GM18517 (cell line): ENCODE results near the gene NR3C2.

Source experiments
- ATAC-seq: cut with Tn5 transposase; IDR thresholded peaks from one replicate; pipeline ENCODE4 v1.9.1; 2021; ENCODE audit warnings: mild to moderate bottlenecking, moderate library complexity; ENCODE audit not compliant: unreplicated experiment

Gene NR3C2

DNA sequence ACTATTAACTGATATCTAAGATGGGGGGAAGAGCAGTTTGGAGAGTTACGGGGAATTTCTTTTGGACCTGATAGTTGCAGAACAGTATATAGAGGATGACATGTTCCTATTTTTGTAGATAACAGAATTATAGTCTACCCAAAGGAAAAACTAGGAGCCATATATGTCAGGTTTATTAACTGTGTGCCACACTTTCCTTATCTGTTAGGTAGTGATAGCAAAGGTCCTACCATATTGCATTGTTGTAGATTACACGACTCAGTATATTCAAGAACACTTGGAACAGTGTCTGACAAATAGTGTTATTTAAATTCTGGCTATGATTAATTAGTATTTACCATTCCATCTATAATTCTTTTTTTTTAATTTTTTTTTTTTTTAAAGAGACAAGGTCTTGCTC is 175.3 kb downstream of the NR3C2 start:
- no peak for ATAC-seq

DNA sequence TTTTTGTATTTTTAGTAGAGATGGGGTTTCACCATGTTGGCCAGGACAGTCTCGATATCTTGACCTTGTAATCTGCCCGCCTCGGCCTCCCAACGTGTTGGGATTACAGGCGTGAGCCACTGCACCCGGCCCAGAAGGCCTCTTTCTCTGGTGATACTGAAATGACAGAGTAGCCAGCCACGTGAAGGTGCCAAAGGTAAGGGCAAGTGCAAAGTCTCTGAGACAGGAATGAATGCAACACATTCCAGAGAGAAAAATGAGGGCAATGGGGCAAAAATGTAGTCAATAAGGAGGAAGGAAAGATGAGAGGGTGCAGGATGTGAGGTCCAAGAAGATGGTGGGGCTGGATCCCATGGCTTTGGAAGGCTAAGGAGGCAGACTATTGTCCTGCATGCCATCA is 176.0 kb downstream of the NR3C2 start:
- no peak for ATAC-seq

- no peak for ATAC-seq
Measured at GRCh38 chr4:148265627-148266026, 176.6 kb downstream of the NR3C2 start.

GRCh38 chr4:148263802-148264201 is 178.4 kb downstream of the NR3C2 start:
- ATAC-seq: no peak

DNA sequence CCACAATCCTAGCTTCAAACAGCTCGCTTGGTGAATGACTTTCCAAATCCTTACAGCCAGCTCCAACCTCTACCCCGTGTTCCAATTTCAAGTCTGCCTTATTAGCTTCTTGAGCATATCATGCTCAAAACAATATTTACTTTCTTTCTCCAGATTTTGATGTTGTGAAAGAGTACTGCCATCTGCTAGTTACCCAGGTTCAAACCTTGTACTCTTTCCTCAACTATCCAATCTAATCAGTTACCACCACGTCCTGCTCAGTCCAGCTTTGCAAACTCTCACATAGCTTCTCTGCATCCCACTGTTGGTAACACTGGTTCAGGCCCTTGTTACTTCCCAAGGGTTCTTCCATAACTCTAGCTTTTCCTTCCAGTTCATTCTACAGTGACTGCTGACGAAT is 179.1 kb downstream of the NR3C2 start:
- ATAC-seq: no peak

DNA sequence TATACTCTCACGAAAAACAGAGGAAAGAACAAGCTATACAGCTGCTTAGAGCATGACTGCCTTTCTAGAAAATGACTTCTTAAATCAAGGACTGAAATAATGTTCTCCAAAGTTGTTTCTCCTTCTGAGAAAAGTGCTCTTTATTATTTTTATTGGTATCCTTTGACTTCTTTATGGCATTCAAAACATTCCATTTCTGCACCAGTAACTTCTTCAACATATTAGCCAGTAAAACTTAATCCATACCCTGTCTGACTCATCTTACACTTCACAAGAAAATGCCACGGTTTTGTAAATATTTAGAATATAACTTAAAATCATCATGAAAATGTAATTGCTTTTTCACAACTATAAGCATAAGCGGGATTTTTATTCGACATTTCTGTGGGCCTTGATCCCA is 180.4 kb downstream of the NR3C2 start:
- ATAC-seq: no peak

DNA sequence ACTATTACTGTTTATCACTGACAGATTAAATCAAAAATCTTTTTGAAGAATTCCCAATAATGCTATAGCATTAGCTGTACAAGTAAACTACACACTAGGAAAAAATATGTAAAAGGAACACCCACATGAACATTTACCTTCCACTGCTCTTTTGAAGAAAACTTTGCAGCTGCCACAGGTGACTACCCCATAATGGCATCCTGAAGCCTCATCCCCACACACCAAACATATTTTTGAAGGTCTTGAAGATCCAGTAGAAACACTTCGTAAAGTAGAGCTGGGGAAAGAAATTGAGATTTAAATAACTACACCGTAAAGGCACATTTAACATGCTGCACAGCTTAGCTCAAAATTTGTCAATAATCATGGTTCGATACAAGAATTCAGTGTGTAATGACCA is 182.4 kb downstream of the NR3C2 start:
- ATAC-seq: no peak

DNA sequence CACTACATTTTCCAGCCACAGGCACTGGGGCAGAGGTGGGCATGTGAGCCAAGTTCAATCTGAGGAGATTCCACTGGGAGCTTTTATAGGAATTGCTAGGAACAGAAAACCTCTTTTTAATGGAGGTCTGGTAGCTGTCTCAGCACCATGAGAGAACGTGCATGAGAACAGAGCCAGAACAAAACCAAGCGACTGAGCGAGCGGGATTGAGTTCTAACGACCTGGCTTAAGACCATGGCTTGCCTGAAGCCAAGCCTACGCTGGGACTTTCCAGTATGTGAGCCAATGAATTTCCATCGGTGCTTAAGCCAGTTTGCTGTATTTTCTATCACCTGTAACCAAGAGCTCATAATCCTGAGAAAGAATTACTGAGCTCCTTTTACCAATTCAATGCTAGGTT is 183.7 kb downstream of the NR3C2 start:
- no peak for ATAC-seq

DNA sequence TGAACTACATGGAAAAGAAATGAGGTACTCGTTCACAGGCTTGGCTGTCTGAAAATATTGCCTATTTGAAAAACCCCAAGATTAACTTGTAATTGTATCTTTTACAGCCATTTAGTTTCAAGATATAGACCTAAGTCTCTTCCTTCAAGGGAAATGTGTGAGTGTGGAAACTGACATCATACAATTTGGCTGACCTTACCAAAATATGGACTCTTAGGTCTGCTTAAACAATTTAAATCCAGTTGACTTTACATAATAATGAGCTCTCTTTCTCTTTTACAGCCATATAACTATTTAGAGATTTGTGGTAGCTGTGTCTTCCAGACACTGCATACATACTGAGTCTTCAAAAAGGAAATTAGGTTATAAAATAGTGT is 186.9 kb downstream of the NR3C2 start:
- ATAC-seq: no peak

- no peak for ATAC-seq
Measured at GRCh38 chr4:148254621-148255343, 187.4 kb downstream of the NR3C2 start.

- no peak for ATAC-seq
Measured at GRCh38 chr4:148253768-148254167, 188.4 kb downstream of the NR3C2 start.

- no peak for ATAC-seq
Measured at GRCh38 chr4:148248824-148249223, 193.4 kb downstream of the NR3C2 start.

DNA sequence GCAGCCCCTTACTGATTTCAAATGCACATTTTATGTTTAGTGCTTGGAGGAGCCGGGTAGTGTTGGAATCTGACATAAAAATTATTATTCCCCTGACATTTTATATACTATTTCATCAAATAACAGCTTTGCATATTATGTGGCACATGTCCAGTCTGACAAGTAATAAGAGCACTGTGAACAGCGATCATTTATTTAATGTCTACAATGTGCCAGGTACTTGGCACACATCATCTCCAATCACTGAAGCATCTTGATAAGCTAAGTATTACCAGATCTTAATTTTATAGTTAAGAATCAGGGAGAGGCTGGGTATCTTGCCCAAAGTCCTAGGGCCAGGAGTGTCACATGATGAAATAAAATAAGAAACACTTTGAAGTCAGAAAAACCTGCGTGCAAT is 197.2 kb downstream of the NR3C2 start:
- ATAC-seq: no peak

DNA sequence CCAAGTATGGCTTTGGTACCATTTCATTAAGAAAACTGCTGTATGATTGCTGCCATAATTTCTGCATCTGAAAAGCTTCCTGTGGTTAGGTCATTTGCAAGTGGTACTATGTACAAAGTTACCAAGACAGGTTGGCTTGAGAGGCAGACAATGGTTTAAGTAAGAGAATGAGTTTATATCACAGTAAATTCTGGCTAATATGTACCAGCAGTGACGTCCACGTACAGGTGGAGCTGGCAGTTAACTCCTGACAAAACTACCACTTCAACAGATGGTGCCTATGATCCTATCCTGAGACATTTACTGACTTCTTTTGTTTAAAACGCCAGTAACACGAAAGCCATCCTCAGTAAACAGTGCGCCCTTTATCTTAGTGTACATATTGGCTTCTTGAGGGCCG is 198.4 kb downstream of the NR3C2 start:
- ATAC-seq: no peak

GRCh38 chr4:148240241-148240640 is 202.0 kb downstream of the NR3C2 start:
- no peak for ATAC-seq

DNA sequence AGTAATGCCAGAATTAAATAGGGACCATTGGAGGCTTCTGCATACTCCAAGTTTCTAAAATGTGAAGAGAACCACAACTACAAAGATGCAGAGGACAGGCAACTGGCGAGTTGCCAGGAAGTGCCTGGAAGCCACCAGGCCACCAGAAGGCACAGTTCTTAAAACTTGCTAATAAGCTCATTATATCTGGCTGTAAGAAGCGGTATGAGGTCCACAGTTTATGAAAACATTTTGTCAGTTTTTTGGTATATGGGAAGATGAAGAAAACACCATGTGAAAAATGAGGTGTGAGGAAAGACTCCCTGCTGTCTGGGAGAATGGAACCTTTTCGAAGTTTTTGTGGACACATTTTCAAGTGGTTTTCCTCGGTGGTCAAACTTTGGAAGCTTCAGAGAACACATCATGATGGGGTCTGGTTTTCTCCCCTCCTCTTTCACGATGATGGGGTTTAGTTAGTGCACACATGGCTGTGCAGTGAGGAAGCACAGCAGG is 202.7 kb downstream of the NR3C2 start:
- no peak for ATAC-seq

- ATAC-seq: no peak
Measured at GRCh38 chr4:148238811-148239493, 203.3 kb downstream of the NR3C2 start.

- ATAC-seq: no peak
Measured at GRCh38 chr4:148238086-148238485, 204.1 kb downstream of the NR3C2 start.

- no peak for ATAC-seq
Measured at GRCh38 chr4:148235809-148236208, 206.4 kb downstream of the NR3C2 start.

DNA sequence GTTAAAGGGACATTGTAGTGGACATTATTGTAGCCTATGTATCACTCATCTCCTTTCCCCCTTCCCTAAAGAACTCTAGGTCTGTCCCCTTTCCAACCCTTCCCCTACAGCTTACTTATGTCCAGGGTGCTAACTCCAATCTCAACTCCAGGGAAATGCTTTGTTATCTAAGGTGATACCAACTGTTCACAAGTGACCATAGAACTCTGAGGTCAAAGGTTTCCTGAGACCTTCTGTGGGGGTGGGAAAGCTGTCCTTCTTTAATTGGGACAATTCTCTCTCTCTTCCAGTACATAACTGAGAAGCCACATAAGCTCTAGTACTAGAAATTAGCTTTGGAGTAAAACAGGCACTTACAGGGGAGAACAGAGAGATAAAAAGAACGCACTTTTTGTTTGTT is 212.4 kb downstream of the NR3C2 start:
- no peak for ATAC-seq

- ATAC-seq: no peak
Measured at GRCh38 chr4:148229028-148229427, 213.2 kb downstream of the NR3C2 start.

DNA sequence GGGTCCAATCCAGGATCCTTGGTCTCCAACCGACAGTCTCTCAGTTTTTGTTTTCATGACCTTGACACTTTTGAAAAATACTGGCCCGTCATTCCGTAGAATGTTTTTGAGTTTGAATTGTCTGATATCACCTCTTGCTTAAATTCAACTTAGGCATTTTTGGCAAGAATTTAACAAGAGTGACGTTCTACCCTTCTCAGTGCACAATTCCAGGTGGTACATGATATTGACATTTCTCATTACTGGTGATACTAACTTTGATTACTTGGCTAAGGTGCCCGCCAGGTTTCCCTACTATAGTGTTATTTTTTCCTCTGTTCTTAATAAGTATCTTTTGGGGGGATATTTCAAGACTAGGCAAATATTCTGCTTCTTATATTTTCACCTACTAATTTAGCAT is 215.1 kb downstream of the NR3C2 start:
- ATAC-seq: no peak

DNA sequence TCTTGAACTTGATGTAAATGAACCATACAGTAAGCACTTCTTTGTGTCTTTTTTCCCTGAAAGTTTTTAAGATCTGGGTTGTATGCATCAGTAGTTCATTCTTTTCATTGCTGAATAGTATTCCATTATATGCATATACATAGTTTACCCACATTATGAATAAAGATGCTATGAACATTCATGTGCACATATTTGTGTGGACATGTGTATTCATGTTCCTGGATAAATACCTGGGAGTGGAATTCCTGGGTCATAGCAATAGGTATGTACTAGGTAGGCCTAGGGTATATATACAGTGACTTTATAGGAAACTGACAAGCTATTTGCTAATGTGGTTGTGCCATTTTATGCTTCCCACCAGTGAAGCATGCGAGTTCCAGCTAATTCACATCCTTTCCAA is 215.9 kb downstream of the NR3C2 start:
- ATAC-seq: no peak
